ENCODE measurements around the gene SLC6A6. TPM values are rescaled to one million over a fixed set of nuclear protein-coding genes. Genes with fewer than 3 reads are reported as not detected.

The SLC6A6 gene
- total RNA-seq, 1 donor from 2014 or later, result 30.3 TPM

DNA sequence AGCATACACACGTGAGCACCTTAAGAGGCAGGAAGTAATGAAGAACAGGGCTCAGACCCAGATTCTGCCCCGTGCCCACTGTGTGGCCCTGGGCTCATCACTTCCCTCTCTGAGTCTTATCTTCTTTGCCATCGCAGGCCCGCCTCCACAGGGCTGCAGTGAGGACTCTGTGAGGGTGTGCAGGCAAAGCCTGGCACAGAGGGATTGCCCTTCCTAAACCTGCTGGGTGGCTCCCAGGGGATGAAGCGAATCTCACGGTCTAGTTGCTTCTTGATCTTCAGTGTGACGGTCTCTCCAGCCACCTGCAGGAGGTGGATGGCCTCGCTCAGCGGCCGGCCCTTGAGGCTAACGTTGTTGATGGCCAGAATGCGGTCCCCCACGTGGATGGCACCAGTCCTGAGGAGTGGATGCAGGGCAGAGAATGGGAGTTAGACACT, 104.9 kb downstream of the SLC6A6 start:
- H3K9me3 Mint-ChIP-seq, result peaks cover 5% of the 10 kb centered on the region
- TF ChIP-seq, protein P1, sequence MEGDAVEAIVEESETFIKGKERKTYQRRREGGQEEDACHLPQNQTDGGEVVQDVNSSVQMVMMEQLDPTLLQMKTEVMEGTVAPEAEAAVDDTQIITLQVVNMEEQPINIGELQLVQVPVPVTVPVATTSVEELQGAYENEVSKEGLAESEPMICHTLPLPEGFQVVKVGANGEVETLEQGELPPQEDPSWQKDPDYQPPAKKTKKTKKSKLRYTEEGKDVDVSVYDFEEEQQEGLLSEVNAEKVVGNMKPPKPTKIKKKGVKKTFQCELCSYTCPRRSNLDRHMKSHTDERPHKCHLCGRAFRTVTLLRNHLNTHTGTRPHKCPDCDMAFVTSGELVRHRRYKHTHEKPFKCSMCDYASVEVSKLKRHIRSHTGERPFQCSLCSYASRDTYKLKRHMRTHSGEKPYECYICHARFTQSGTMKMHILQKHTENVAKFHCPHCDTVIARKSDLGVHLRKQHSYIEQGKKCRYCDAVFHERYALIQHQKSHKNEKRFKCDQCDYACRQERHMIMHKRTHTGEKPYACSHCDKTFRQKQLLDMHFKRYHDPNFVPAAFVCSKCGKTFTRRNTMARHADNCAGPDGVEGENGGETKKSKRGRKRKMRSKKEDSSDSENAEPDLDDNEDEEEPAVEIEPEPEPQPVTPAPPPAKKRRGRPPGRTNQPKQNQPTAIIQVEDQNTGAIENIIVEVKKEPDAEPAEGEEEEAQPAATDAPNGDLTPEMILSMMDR (conservative IDR thresholded peaks at IDR 0.05), result no peak

DNA sequence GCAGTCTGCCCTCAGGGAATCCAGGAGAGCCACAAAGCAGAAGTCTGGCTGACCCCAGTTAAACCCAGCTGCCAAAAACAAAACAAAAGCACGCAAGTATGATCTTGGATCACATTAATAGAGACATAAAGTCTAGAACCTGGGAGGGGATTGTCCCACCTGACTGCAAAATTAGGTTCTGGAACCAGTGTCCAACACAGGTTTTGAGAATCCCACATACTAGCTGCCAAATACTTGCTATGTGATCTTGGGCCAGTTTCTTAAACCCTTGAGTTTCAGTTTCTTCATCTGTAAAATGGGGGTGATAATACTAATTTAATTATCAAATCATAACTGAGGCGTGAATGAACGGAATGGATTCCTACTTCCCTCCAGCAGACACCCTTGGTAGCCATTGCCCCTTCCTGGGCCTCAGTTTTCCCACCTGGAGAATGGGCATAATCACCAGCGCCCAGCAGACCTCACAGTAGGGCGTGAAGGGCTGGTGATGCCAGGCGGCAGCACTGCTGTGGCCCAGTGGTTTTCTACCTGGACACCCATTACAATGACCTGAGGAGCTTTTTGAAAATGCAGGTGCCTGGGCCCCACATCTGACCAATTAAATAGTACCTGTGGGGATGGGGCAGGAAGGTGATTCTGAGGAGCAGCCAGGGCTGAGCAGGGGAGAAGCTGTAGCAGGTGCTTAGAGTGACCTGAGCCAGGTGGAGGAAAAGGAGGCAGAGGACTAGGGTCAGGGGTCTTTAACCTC, 105.5 kb downstream of the SLC6A6 start:
- peaks cover 3% of the 10 kb centered on the region for H3K4me1 Mint-ChIP-seq (ENCODE audit: unreplicated experiment)
- DNase-seq (ENCODE audit: extremely low spot score, unreplicated experiment), result no peak
- peaks cover 3% of the 10 kb centered on the region for H3K27me3 Mint-ChIP-seq
- peaks cover 4% of the 10 kb centered on the region for H3K9me3 Mint-ChIP-seq
- TF ChIP-seq, protein P1 (conservative IDR thresholded peaks at IDR 0.05), result no peak
- H3K27ac Mint-ChIP-seq, result no peak overlapping the region
- no peaks in the 10 kb centered on the region for H3K36me3 Mint-ChIP-seq
- H3K4me3 Mint-ChIP-seq, result no peak overlapping the region

More for the DNA sequence above, 104.9 kb downstream of the SLC6A6 start:
- no peak for DNase-seq (ENCODE audit: extremely low spot score, unreplicated experiment)
- no peak overlapping the region for H3K27ac Mint-ChIP-seq
- no peaks in the 10 kb centered on the region for H3K36me3 Mint-ChIP-seq
- peaks cover 3% of the 10 kb centered on the region for H3K27me3 Mint-ChIP-seq
- no peak overlapping the region for H3K4me3 Mint-ChIP-seq
- H3K4me1 Mint-ChIP-seq (ENCODE audit: unreplicated experiment), result peaks cover 3% of the 10 kb centered on the region

DNA sequence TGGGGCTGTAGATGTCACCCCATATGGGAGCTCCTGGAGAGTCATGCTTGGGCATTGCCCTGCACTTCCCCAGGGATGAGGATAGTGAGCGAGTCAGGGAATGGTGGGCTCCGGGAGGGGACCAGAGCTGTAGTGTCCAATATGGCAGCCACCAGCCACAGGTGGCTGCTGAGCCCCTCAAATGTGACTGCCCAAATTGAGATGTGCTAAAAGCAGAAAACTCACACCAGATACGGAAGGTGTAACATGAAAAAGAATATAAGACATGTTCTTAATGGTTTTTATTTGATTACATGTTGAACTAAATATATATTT, 106.1 kb downstream of the SLC6A6 start:
- no peaks in the 10 kb centered on the region for H3K36me3 Mint-ChIP-seq
- TF ChIP-seq, protein P1 (conservative IDR thresholded peaks at IDR 0.05), result no peak
- H3K4me3 Mint-ChIP-seq, result no peak overlapping the region
- H3K27me3 Mint-ChIP-seq, result peaks cover 3% of the 10 kb centered on the region
- H3K9me3 Mint-ChIP-seq, result no peaks in the 10 kb centered on the region
- peaks cover 3% of the 10 kb centered on the region for H3K4me1 Mint-ChIP-seq (ENCODE audit: unreplicated experiment)
- DNase-seq (ENCODE audit: extremely low spot score, unreplicated experiment), result no peak
- no peak overlapping the region for H3K27ac Mint-ChIP-seq

DNA sequence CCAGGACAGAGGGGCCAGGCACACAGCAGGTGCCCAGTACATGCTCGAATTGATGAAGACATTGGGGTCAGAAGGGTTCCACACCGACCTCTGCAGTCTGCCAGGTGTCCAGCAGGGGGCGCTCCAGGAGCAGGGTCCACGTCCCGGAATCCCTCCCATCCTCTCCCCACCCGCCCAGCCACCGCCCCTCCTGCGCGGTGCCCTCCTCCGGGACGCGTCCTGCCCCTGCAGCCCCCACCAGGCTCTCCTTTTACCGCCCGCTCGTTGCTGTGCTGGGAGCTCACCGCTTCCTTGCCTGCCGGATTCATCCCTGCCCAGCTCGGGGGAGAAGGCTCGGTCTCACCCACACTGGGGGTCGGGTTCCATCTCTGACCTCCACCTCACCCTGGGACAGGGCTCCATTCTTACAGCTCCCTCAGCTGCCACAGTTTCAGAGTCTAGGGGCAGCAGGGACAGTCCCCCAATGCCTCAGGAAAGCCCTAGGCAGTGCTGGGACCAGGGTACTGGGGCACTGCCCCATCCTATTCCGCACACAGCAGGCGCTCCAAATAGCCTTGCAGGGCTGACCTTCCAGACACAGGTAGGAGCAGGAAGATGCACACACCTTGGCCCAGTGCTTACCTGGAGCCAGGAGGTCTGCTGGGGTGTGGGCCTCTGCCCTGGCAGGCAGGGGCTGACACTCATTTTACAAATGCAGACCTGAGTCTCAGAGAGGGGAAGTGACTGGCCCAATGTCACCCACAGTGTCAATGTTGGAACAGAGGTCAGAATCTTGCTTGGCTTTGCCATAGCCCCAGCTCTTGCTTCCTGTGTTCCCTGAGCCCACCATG, 106.8 kb downstream of the SLC6A6 start:
- DNase-seq (ENCODE audit: extremely low spot score, unreplicated experiment), result peak; percentile 84
- H3K36me3 Mint-ChIP-seq, result no peaks in the 10 kb centered on the region
- peaks cover 3% of the 10 kb centered on the region for H3K4me1 Mint-ChIP-seq (ENCODE audit: unreplicated experiment)
- TF ChIP-seq, protein P1 (conservative IDR thresholded peaks at IDR 0.05), result peak; percentile 99
- H3K4me3 Mint-ChIP-seq, result peak overlapping the region; percentile 71
- H3K27ac Mint-ChIP-seq, result no peak overlapping the region
- H3K9me3 Mint-ChIP-seq, result no peaks in the 10 kb centered on the region
- H3K27me3 Mint-ChIP-seq, result peaks cover 3% of the 10 kb centered on the region

DNA sequence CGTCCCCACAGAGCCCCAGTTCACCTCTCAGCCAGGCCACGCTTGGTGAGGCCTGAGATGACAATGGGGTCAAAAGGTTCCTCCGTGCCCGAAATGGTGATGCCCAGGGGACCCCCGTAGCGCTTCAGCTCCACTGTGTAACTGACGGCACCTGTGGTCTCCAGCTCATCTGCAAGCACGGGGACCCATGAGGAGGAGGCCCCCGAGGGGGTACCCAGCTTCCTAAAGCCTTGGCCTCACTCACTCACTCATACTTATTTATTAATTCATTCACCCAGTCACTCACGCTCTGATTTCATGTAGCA, 107.3 kb downstream of the SLC6A6 start:
- peaks cover 3% of the 10 kb centered on the region for H3K4me1 Mint-ChIP-seq (ENCODE audit: unreplicated experiment)
- H3K4me3 Mint-ChIP-seq, result no peak overlapping the region
- no peaks in the 10 kb centered on the region for H3K36me3 Mint-ChIP-seq
- no peak overlapping the region for H3K27ac Mint-ChIP-seq
- TF ChIP-seq, protein P1 (conservative IDR thresholded peaks at IDR 0.05), result no peak
- H3K27me3 Mint-ChIP-seq, result peaks cover 3% of the 10 kb centered on the region
- no peaks in the 10 kb centered on the region for H3K9me3 Mint-ChIP-seq
- DNase-seq (ENCODE audit: extremely low spot score, unreplicated experiment), result no peak
